ENCODE data around the gene P2RY6.

The P2RY6 gene

GRCh38 chr11:73299751-73300150 is 27.6 kb downstream of the P2RY6 start:
- DNase-seq, result no peak

GRCh38 chr11:73306069-73306841 is 34.1 kb downstream of the P2RY6 start:
- DNase-seq, result no peak

DNA sequence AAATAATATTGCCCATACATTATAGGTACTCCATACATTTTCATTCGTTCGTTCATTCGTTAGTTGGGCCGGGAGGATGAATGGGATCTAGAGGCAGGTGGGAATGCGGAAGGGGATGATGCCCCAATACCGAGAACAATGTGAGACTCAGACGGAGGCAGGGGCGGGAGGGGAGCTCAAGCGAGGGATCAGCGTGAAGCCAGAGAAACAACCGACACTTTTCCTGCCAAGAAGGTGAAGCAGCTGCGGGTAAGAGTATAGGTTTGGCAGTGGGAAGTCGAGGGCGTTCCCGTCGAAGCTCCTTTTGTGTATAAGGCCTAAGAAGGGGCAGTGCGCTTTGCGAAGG is 34.8 kb downstream of the P2RY6 start:
- DNase-seq, result no peak

DNA sequence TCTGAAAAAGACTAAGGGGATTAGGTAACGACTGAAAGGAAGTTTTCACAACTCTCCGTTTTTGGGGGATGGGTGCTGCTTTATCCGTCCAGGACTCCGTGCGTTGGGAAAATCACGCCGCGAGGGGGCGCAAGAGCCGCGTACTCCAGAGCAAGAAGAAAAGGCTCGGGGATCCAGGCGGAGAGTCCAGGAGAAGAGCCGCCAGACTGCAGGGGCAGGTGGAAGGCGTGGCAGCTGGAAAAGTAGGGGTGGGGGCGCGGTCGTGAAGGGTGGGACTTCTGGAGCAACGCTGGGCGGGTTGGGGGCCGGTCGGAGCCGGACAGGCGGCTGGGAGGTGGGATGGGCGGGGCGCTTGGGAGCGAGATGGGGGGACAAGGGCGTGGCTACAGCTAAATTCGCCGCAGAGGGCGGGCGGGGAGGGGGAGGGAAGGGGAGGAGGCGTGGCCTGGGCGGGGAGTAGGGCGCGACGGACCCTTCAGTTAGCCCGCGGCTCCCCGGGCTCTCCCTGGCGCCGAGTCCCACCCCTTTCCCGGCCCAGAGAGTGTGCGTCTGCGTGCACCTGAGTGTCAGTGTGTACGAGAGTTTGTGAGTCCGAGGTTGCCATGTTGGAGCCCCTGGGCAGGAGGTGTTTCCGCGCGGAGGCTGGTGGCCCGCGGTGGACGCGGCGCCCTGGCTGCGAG is 35.3 kb downstream of the P2RY6 start:
- DNase-seq, result peak; percentile 95

GRCh38 chr11:73308003-73308960 is 36.1 kb downstream of the P2RY6 start, which contains the start of gene ARHGEF17:
Gene ARHGEF17, plus strand, starts transcription at chr11:73308276. Its CDS starts 363 bp downstream, at chr11:73308639.
- peak; percentile 34 for DNase-seq

DNA sequence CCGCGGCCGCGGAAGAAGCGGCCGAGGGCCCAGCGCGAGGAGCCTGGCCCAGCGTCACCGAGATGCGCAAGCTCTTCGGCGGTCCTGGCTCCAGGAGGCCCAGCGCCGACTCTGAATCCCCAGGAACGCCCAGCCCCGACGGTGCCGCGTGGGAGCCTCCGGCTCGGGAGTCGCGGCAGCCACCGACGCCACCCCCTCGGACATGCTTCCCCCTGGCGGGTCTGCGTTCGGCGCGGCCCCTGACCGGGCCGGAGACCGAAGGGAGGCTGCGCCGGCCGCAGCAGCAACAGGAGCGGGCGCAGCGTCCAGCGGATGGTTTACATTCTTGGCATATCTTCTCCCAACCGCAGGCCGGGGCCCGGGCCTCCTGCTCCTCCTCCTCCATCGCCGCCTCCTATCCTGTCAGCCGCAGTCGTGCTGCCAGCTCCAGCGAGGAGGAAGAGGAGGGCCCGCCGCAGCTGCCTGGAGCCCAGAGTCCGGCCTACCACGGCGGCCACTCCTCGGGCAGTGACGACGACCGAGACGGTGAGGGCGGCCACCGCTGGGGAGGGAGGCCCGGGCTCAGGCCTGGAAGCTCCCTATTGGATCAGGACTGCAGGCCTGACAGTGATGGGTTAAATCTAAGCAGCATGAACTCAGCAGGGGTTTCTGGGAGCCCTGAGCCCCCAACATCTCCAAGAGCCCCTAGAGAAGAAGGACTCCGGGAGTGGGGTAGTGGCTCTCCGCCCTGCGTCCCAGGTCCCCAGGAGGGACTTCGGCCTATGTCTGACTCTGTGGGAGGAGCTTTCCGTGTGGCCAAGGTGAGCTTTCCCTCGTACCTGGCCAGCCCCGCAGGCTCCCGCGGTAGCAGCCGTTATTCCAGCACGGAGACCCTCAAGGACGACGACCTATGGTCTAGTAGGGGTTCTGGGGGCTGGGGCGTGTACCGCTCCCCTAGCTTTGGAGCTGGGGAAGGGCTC is 37.1 kb downstream of the P2RY6 start:
- DNase-seq, result peak; percentile 54

- no peak for DNase-seq
Observed at GRCh38 chr11:73310076-73310475, 37.9 kb downstream of the P2RY6 start.

DNA sequence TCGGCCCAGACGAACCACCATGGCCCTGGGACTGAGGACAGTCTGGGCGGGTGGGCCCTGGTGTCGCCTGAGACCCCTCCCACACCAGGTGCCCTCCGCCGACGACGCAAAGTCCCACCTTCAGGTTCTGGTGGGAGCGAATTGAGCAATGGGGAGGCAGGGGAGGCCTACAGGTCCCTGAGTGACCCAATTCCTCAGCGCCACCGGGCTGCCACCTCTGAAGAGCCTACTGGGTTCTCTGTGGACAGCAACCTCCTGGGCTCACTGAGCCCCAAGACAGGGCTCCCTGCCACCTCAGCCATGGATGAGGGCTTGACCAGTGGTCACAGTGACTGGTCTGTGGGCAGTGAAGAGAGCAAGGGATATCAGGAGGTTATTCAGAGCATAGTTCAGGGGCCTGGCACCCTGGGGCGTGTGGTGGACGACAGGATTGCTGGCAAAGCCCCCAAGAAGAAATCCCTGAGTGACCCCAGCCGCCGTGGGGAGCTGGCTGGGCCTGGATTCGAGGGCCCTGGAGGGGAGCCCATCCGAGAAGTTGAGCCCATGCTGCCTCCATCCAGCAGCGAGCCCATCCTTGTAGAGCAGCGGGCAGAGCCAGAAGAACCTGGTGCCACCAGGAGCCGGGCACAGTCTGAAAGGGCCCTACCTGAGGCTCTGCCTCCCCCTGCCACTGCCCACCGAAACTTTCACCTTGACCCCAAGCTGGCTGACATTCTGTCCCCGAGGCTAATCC is 38.7 kb downstream of the P2RY6 start:
- DNase-seq, result no peak

- no peak for DNase-seq
Observed at GRCh38 chr11:73311394-73311869, 39.3 kb downstream of the P2RY6 start.

- no peak for DNase-seq
Observed at GRCh38 chr11:73312036-73312435, 39.9 kb downstream of the P2RY6 start.

DNA sequence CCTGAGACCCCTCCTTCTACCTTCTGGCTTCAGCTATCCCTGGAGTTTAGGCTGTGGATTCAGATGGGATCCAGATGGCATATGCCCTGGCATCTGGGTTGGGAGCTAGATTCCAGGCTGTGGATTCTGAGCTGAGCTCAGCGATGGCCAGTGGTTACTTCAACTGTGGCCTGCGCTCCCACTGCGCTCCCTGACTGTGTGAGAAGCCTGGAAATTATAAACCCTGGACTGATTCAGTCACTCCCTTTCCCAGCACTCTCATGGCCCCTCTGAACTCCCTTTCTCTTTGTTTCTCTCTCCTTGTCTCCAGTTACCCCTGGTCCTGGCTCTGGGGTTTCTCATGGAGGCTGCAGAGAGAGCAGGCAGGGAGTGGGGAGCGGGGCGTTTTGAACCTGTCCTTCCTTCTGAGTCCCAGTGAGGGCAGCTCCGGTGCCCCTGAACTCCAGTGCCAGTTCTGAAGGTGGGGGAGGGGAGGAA is 40.8 kb downstream of the P2RY6 start:
- no peak for DNase-seq

- DNase-seq, result peak; percentile 37
Observed at GRCh38 chr11:73313652-73314051, 41.5 kb downstream of the P2RY6 start.

DNA sequence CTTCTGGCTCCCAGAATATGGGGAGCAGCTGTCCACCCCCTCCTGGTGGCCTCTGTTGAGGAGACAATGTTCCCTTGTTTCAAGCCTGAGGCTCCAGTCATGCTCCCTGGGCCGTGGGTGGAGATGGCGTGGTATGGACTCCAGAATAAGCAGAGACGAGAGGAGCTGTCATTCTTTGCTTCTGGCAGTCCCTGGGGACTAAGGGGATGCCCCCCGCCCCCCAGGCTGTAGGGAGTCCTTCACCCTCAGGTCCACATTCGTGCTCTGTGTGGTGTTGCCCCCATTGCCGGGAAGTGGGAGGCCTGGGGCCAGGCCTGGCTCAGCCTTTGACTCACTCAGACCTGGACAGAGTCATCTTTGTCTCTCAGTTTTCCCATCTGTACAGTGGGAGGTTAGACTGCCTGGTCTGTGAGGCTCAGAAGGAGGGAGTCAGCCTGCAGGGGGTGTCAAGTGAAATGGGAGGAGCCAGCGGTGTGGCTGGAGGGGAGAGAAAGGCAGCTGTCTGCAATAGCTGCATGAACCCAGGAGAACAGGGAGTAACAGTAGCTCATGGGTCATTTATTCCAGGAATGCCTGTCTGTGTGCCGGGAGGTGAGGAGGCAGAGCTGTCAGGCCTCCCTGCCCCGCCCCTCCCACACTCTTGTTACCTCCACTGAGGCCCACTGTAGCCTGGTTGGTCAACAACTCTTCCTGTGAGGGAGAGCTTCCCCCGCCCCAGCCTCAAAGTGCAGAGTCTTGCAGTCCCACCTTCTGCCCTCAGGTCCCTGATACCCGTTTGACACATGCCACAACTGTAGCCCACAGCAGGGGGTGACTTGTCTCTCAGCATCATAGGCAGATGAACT is 42.2 kb downstream of the P2RY6 start:
- DNase-seq, result no peak

- no peak for DNase-seq
Observed at GRCh38 chr11:73315293-73316020, 43.3 kb downstream of the P2RY6 start.

- no peak for DNase-seq
Observed at GRCh38 chr11:73316422-73316821, 44.3 kb downstream of the P2RY6 start.

DNA sequence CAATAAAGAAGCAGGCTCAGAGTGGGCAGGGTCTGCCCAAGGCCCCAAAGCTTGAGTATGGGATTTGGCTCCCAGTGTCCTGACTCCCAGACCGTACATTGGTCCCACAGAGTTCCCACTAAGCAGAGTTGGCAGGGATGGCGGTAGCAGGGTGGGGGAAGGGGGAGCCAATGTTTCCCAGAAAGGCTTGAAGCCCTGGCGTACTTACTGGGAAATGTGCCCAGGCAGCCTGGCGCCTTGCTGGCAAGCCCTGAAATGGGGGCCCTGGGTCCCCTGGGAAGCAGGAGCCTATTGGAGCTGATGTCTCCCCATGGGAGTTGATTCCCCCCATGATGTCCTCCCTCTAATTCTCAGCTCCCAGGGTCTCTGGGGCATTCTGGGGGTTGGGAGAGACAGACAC is 45.2 kb downstream of the P2RY6 start:
- no peak for DNase-seq

DNA sequence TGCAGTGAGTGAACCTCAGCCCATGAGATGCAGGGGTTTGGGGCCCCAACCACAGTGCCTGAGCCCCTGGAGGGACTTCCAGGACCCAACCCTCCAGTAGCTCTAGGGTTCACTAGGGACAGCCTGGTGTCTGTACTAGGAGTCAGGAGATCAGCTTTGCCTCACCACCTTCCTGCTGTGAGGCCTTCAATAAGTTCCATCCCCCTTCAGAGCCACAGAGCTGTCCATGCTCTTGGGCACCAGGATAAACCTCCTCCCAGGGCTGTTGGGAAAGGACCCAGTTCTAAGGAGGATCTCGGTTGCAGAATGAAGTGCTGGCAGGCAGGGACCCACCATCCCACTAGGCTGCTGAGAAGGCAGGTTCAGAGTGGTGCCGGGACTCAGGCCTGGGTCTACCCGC is 45.7 kb downstream of the P2RY6 start:
- DNase-seq, result no peak

GRCh38 chr11:73318501-73319011 is 46.4 kb downstream of the P2RY6 start:
- DNase-seq, result no peak
